ENCODE data around the gene DIP2C.

DIP2C gene

DNA sequence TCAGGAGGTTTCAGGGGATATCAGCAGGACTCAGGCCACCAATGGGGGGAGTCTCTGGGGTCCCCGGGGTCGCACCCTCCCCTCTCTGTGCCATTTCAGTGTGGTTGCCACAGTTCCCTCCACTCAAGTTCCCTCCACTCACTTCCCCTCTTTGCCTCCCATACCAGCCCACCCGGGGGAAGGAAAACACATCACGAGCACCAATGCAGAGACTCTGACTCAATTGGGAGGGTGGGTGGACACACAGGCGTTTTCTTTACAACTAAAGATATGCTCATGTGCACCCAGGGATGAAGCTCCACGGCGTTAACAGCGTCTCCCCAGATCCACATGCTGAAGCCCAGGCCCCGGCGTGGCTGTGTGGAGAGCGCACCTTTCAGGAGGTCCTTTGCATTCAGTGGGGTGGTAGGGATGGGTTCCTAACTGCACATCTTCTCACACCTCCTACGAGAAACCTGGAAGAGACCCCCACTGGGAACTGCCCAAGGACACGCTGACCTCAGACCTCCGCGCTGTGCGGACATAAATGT lies 300.1 kb downstream of the DIP2C start:
- no peaks in the 10 kb centered on the region for H3K27me3 ChIP-seq (ENCODE audit: insufficient read depth, low read depth, severe bottlenecking)
- H3K4me3 ChIP-seq (ENCODE audit: low read depth, low read length): no peak overlapping the region
- H3K36me3 ChIP-seq: no peaks in the 10 kb centered on the region; the same call in 1 of the 2 replicates
- DNase-seq: no peak
- no peak overlapping the region for H3K27ac ChIP-seq
- no peaks in the 10 kb centered on the region for H3K9me3 ChIP-seq (ENCODE audit: severe bottlenecking)
- TF ChIP-seq, protein P1, sequence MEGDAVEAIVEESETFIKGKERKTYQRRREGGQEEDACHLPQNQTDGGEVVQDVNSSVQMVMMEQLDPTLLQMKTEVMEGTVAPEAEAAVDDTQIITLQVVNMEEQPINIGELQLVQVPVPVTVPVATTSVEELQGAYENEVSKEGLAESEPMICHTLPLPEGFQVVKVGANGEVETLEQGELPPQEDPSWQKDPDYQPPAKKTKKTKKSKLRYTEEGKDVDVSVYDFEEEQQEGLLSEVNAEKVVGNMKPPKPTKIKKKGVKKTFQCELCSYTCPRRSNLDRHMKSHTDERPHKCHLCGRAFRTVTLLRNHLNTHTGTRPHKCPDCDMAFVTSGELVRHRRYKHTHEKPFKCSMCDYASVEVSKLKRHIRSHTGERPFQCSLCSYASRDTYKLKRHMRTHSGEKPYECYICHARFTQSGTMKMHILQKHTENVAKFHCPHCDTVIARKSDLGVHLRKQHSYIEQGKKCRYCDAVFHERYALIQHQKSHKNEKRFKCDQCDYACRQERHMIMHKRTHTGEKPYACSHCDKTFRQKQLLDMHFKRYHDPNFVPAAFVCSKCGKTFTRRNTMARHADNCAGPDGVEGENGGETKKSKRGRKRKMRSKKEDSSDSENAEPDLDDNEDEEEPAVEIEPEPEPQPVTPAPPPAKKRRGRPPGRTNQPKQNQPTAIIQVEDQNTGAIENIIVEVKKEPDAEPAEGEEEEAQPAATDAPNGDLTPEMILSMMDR (IDR thresholded peaks at IDR 0.05; ENCODE audit: low read depth, low read length): no peak

DNA sequence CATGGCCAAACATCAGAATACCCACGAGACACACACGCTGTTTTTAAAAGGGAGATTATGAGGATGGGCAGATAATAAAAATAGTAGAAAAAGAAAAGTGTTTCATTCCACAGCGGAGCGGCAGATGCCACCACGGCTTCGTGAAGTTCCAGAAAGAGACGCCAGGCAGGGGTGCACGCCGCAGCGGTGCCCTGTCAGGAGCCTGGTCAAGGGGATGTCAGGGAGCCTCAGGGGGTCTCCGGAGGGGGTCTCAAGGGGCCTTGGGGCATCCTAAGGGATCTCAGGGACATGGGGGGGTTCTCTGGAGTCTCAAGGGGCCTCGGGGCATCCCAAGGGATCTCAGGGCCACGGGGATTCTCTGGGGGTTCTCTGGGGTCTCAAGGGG lies 300.8 kb downstream of the DIP2C start:
- TF ChIP-seq, protein P1 (IDR thresholded peaks at IDR 0.05; ENCODE audit: low read depth, low read length): no peak
- DNase-seq: no peak
- Histone ChIP-seq H3K27me3 (ENCODE audit: insufficient read depth, low read depth, severe bottlenecking) (no peaks in the 10 kb centered on the region), H3K9me3 (ENCODE audit: severe bottlenecking) (no peaks in the 10 kb centered on the region), H3K36me3 (no peaks in the 10 kb centered on the region; the same call in 1 of the 2 replicates), H3K4me3 (ENCODE audit: low read depth, low read length) (no peak overlapping the region), H3K27ac (no peak overlapping the region)

DNA sequence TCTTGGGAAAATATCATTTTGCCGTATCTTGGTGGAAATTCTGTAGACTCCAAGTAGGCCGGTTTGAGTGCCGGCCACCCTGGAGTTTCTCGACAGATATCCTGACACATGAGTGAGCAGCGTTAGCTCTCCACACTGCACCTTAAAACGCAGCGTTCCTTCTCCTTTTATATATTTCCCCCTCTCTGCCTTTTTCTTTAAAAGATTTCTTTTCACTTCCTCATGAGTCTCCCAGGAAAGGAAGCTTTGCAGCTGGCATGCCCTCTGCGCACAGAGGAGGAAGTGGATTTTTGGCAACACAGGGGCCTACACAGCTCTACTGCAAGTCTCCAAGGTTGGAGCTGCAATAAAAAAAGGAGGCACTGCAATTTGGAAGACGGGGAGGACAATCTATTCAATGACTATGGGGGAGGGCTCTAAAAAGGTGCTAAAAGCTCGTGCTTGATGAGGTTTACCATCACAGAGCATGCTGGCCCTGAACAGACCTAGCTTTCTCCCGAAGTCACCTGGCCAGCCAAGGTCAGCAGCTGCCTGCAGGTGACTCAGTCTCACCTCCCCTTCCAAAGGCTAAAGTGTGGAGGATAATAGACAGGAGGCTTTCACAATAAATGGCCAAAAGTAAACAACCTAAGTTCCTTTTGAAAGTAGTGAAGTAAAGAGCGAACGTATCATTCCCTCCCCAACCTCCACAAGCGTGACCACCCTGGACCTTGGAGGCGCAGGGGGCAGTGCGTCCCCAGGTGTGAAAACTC lies 301.4 kb downstream of the DIP2C start:
- H3K27me3 ChIP-seq (ENCODE audit: insufficient read depth, low read depth, severe bottlenecking): no peaks in the 10 kb centered on the region
- no peak overlapping the region for H3K4me3 ChIP-seq (ENCODE audit: low read depth, low read length)
- TF ChIP-seq, protein P1 (IDR thresholded peaks at IDR 0.05; ENCODE audit: low read depth, low read length): no peak
- H3K9me3 ChIP-seq (ENCODE audit: severe bottlenecking): no peaks in the 10 kb centered on the region
- DNase-seq: no peak
- no peaks in the 10 kb centered on the region; the same call in 1 of the 2 replicates for H3K36me3 ChIP-seq
- H3K27ac ChIP-seq: no peak overlapping the region

DNA sequence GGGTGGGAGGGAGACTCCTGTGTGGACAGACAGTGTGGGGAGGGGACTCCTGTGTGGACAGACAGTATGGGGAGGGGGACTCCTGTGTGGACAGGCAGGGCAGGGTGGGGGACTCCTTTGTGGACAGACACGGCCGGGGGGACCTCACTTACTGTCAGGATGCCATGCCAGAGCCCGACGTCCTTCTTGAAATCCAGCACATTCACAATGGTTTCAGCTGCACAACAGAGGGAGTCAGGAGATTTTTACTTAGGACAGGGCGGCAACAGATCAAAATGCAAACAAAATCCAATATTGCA lies 301.9 kb downstream of the DIP2C start:
- Histone ChIP-seq H3K27ac (no peak overlapping the region), H3K4me3 (ENCODE audit: low read depth, low read length) (no peak overlapping the region), H3K27me3 (ENCODE audit: insufficient read depth, low read depth, severe bottlenecking) (no peaks in the 10 kb centered on the region), H3K36me3 (no peaks in the 10 kb centered on the region; the same call in 1 of the 2 replicates), H3K9me3 (ENCODE audit: severe bottlenecking) (no peaks in the 10 kb centered on the region)
- TF ChIP-seq, protein P1 (IDR thresholded peaks at IDR 0.05; ENCODE audit: low read depth, low read length): no peak
- no peak for DNase-seq

DNA sequence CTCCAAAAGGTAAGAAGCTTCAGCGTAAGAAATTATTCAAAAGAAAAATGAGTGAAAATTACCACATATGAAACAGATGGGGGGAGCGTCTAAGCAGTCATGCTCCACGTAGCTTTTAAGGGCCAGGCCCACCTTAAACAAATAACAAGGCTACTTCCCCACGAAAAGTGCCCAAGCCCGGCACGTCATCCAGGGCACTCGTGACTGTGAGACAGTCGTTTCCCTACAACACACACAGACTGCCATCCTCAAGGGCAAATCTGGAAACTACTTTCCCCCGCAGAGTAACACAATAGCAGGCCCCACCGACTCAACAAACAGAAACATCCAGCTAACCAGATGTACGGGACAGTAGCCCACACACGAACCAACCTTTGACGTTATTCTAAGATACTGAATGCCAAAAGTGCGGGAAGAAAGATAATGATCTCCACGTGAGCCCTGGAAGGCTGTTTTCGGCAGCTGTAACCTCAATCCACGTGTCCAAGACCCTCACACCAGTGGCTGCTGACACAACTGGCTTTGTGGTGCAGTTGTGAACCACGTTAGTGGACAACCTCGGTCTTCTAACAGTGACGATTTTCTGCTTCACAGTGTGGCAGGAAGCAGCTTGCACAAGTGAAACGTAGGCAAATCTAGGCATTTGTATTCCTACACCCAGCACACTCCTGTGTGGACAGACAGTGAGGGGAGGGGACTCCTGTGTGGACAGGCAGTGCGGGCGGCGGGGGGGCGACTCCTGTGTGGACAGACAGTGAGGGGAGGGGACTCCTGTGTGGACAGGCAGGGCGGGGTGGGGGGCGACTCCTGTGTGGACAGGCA lies 302.5 kb downstream of the DIP2C start:
- H3K4me3 ChIP-seq (ENCODE audit: low read depth, low read length): no peak overlapping the region
- H3K9me3 ChIP-seq (ENCODE audit: severe bottlenecking): no peaks in the 10 kb centered on the region
- no peaks in the 10 kb centered on the region; the same call in 1 of the 2 replicates for H3K36me3 ChIP-seq
- no peaks in the 10 kb centered on the region for H3K27me3 ChIP-seq (ENCODE audit: insufficient read depth, low read depth, severe bottlenecking)
- H3K27ac ChIP-seq: no peak overlapping the region
- no peak for DNase-seq
- TF ChIP-seq, protein P1 (IDR thresholded peaks at IDR 0.05; ENCODE audit: low read depth, low read length): no peak

Data from WERI-Rb-1 (cell line).